Measurements from ENCODE around the gene TSHR.
"Not testable (repeated sequence)": the region's sequence is repeated elsewhere in the genome, so short reads cannot be mapped to it uniquely, and the experiment has no call there.

Gene TSHR

GRCh38 chr14:81105961-81106360 lies 150.5 kb downstream of the TSHR start:
- H3K4me3 ChIP-seq: no peak overlapping the region
- TF ChIP-seq CTCF (IDR thresholded peaks at IDR 0.05): no peak
- DNase-seq (ENCODE audit: low spot score): no peak
- H3K27ac ChIP-seq: no peak overlapping the region

DNA sequence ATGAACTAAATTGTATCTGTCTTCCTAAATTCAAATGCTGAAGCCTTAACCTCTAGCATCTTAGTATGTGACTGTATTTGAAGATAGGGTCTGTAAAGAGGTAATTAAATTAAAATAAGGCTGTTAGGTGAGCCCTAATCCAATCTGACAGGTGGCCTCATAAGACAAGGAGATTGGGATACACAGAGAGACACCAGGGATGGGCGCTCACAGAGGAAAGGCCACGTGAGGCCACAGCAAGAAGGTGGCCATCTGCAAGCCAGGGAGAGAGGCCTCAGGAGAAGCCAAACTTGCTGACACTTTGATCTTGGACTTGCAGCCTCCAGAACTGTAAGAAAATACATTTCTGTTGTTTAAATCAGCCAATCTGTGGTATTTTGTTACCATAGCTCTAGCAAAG lies 154.8 kb downstream of the TSHR start:
- Histone ChIP-seq H3K4me3 (no peak overlapping the region), H3K27ac (no peak overlapping the region)
- DNase-seq (ENCODE audit: low spot score): no peak
- no peak for TF ChIP-seq CTCF (IDR thresholded peaks at IDR 0.05)

DNA sequence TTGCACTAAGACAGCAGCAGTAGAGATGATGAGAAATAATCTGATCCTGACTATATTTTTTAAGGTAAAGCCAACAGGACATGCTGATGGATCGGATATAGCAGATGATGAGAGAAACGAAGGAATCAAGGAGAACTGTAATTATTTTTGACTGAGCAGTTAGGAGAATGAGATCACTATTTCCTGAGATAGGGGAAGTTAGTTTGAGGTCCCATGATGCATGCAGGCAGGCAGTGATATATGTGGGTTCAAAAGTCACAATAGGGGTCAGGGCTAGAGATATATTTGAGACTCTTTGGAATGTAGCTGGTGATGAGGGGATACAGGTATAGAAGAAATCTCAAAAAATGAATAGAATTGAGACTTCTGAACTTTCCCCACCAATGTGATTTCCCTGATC lies 157.8 kb downstream of the TSHR start:
- no peak for TF ChIP-seq CTCF (IDR thresholded peaks at IDR 0.05)
- DNase-seq (ENCODE audit: low spot score): no peak
- no peak overlapping the region for H3K27ac ChIP-seq
- no peak overlapping the region for H3K4me3 ChIP-seq

GRCh38 chr14:81113945-81114820 lies 158.8 kb downstream of the TSHR start:
- not testable (repeated sequence) for DNase-seq (ENCODE audit: low spot score); H3K4me3 ChIP-seq; H3K27ac ChIP-seq

DNA sequence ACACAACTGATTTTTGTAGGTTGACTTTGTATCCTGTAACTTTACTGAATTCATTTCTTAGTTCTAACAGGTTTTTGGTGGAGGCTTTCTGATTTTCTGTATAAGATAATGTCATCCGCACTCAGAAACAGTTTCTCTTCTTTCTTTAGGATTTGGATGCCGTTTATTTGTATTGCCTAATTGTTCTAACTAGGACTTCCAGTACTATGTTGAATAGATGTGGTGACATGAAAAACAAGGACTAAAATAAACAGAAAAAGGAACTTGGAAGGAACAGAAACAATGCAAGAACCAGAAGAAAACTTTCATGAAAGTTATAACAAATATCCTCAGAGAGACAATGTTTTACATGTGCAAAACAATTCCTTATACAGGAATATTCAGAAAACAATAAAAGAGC lies 165.1 kb downstream of the TSHR start:
- no peak overlapping the region for H3K27ac ChIP-seq
- H3K4me3 ChIP-seq: no peak overlapping the region
- TF ChIP-seq CTCF (IDR thresholded peaks at IDR 0.05): no peak
- DNase-seq (ENCODE audit: low spot score): no peak

DNA sequence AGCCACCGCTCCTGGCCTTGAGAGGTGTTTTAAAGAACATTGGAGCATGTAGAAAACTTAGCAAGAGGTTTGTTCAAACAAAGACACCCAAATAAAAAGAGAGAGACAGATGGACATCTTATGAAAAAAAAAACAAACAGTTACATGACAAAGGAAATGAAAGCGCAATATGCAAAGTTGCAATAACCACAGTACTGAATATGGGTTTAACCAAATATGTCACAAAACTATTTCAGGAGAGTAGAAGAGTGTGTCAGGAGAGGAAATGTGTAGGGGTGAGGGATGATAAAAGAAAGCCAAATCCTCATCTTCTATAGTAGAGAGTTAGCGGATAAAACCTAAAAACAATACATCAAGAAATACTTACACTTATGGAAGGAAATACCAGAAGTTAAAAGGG lies 166.9 kb downstream of the TSHR start:
- DNase-seq (ENCODE audit: low spot score): no peak
- Histone ChIP-seq H3K4me3 (no peak overlapping the region), H3K27ac (no peak overlapping the region)
- no peak for TF ChIP-seq CTCF (IDR thresholded peaks at IDR 0.05)

DNA sequence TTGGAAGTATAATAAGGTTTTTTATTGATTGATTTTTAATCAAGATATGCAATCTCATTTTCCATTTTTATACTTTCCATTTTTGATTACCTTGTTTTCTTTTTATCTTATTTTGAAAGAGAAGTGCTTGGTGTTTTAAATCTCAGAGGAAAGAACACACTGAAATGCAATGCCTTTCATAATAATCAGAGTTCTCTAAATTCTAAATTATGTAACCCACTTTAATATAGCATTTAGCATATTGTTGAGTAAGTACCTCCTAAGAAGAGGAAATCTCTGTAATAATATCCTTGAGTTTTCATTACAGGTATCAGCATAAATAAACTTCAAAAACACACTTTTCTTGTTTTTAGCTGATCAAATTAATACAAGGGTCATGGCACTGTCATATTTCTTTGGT lies 168.4 kb downstream of the TSHR start:
- TF ChIP-seq CTCF (IDR thresholded peaks at IDR 0.05): no peak
- no peak for DNase-seq (ENCODE audit: low spot score)
- no peak overlapping the region for H3K4me3 ChIP-seq
- no peak overlapping the region for H3K27ac ChIP-seq

All from coronary artery (tissue), 2 donors.